GM19438 (cell line): ENCODE results near the gene ZNF579.
"Not testable (repeated sequence)": the region's sequence is repeated elsewhere in the genome, so short reads cannot be mapped to it uniquely, and the experiment has no call there.

Experiments used
- ATAC-seq: cut with Tn5 transposase; IDR thresholded peaks from one replicate; pipeline ENCODE4 v1.9.1; 2021; ENCODE audit warnings: low read depth; ENCODE audit not compliant: unreplicated experiment

ZNF579 gene

GRCh38 chr19:55576746-55577145 is 3.9 kb downstream of the ZNF579 start:
- ATAC-seq = no peak

- ATAC-seq = not testable (repeated sequence)
Measured at GRCh38 chr19:55573929-55574328, 6.7 kb downstream of the ZNF579 start.

DNA sequence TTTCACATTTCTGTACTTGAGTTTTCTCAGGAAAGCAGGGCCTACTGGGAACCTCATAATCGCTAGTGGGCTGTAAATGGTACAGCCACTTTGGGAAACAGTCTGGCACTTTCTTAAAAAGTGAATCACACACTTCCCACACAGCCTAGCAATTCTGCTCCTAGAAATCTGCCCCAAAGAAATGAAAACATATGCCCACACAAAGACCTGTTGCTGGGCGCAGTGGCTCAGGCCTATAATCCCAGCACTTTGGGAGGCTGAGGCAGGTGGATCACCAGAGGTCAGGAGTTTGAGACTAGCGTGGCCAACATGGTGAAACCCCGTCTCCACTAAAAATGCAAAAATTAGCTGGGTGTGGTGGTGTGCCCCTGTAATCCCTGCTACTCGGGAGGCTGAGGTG is 11.2 kb downstream of the ZNF579 start:
- not testable (repeated sequence) for ATAC-seq

DNA sequence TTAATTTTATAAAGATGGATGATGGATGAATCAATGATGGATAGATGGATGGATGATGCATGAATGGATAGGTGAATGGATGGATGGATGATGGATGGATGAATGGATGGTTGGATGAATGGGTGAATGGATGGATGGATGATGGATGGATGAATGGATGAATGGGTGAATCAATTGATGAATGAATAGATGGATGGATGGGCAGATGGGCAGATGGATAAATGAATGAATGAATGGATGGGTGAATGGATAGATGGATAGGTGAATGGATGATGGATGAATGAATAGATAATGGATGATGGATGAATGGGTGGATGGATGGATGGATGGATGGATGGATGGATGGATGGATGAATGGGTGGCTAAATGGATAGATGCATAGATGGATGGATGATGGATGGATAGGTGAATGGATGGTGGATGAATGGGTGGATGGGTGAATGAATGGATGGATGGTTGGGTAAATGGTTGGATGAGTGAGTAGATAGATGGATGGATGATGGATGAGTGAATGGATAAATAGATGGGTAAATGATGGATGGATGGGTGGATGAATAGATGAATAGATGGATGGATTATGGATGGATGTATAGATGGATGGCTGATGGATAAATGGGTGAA is 12.8 kb downstream of the ZNF579 start:
- no peak for ATAC-seq

GRCh38 chr19:55566823-55567222 is 13.8 kb downstream of the ZNF579 start:
- ATAC-seq = no peak

DNA sequence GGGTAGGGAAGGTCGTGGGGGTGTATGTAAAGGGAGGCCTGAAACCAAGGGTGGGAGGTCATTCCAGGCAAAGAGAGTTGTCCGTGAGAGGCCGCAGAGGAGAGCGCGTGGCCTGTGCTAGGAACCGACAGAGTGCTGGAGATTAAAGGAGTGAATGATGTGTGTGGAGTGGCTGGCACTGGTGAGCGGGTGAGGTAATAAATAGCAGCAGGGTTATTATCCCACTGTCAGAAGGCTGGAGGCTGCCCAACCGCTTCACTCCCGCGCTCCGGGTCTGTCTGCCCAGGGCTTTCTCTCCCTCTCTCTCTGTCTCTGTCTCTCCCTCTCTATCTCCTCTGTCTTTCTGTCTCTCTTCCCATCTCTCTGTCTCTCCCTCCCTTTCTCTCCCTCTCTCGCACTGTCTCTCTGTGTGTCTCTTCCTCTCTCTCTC is 17.4 kb downstream of the ZNF579 start:
- ATAC-seq = no peak

GRCh38 chr19:55559684-55560083 is 21.0 kb downstream of the ZNF579 start:
- no peak for ATAC-seq

- no peak for ATAC-seq
Measured at GRCh38 chr19:55554741-55555152, 25.9 kb downstream of the ZNF579 start.

DNA sequence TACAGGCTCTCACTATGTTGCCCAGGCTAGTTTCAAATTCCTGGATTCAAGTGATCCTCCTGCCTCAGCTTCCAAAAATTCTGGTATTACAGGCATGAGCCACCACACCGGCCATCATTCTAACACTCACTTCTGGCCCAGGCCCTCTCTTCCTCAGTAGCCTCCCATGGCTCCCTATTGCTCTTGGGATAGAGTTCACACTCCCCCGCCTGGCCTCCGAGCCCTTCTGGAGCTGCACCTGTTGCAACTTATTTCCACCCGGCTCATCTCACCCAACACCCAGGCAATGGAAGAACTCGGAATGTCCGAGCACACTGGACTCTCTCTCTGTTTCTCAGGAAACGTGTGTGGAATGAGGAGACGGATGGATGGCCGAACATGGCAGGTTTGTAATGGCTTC is 26.3 kb downstream of the ZNF579 start:
- ATAC-seq = no peak

DNA sequence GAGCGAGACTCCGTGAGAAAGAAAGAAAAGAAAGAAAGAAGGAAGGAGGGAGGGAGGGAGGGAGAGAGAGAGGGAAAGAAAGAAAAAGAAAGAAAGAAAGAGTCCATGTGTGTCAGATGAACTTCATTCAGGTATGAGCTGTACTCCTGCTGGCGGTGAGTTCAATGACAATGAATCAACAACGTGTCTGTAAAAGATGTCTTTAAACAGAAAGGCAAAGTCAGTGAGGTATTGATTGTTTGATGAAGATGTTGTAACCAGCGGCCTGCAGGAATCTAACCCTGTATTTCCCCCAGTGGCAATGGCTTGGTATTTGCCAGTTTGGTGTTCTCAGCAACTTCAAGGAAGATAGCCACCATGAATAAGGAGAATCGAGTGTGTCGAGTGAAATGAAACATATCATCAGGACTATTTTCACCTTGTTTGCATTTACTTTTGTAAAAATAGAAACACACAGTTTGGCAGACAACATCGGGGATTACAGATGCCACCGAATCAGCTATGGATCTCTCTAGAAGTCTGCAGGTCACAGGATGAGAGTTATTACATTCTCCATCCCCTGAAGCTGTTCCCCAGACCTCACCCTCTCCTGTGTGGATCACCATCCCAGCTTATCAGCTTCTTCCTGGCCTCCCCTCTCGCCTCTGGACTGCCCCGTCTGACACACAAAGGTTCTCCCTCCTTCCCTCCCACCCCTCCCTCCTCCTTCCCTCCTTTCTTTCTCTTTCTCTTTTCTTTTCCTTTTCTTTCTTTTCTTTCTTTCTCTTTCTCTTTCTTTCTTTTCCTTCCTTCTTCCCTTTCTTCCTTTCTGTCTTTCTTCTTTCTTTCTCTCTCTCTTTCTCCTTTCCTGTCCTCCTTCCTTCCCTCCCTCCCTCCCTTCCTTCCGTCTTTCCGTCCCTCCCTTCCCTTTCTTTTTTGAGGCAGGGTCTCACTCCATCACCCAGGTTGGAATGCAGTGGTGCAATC is 27.1 kb downstream of the ZNF579 start:
- ATAC-seq = no peak

DNA sequence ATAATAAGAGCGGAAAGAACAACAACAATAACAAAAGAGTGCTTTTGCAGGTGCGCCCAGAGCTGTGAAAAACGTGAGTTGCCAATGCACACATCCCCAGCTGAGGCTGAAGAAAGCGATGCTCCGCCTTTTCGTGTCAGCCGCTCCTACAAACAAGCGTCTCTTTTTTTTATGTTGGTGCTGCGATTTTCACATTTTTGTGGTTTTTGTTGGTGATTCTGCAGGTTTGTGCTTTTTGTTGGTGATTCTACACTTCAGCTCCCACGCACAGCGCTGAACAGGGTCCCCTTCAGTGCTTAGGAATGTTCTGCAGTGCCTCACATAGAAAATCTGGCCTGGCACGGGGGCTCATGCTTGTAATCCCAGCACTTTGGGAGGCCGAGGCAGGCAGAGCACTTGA is 28.0 kb downstream of the ZNF579 start:
- ATAC-seq = no peak

- ATAC-seq = no peak
Measured at GRCh38 chr19:55552206-55552605, 28.4 kb downstream of the ZNF579 start.

GRCh38 chr19:55550321-55550650 is 30.4 kb downstream of the ZNF579 start:
- no peak for ATAC-seq

GRCh38 chr19:55549500-55550320 is 30.9 kb downstream of the ZNF579 start:
- no peak for ATAC-seq

DNA sequence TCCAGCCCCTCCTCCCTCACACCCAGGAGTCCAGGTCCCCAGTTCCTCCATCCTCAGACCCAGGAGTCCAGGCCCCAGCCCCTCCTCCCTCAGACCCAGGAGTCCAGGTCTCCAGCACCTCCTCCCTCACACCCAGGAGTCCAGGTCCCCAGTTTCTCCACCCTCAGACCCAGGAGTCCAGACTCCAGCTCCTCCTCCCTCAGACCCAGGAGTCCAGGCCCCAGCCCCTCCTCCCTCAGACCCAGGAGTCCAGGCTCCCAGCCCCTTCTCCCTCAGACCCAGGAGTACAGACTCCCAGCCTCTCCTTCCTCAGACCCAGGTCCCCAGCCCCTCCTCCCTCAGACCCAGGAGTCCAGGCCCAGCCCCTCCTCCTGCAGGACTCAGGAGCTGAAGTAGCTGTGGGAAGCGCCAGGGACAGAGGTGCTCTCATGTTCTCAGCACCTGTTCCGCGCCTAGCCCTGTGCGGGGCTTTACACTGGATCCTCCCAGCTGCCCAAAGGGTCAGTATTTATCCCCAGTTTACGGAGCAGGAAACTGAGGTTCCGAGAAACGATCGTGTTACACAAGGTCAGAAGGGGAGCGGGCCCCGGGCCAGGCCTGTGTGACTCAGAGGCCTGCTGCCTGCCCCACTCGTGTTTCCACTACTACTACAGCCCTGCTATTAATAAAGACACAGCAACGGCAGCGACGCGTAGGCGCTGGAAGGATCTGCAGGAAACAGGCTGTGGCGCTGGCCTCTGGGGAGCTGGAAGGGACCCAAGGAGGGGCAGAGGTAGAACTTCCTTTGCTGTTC is 33.6 kb downstream of the ZNF579 start:
- ATAC-seq = no peak

DNA sequence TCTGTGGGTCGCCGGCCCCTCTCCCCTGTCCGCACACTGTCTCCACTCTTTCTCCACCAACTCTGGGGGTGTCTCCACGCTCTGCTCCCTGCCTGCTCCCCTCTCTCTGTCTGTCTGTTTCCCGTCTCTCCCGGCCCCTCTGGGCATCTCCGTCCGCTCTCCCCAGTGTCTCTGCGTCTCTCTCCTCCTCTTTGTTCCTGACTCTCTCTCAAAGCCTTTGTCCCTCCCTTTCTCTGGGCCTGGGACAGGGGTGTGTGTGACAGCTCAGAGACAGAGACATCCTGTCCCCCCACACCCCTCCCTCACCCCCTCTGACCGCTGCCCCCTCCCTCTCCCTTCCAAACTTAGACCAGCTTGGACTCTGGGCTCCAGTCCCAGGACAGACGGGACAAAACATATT is 34.6 kb downstream of the ZNF579 start:
- no peak for ATAC-seq

GRCh38 chr19:55545443-55545842 is 35.2 kb downstream of the ZNF579 start, which contains the start of gene SBK3:
Gene SBK3 (minus strand): TSS chr19:55545543. CDS start chr19:55545543, 0 bp downstream.
- ATAC-seq = no peak

GRCh38 chr19:55544776-55545439 is 35.7 kb downstream of the ZNF579 start:
- ATAC-seq = no peak

- ATAC-seq = no peak
Measured at GRCh38 chr19:55544014-55544413, 36.6 kb downstream of the ZNF579 start.

DNA sequence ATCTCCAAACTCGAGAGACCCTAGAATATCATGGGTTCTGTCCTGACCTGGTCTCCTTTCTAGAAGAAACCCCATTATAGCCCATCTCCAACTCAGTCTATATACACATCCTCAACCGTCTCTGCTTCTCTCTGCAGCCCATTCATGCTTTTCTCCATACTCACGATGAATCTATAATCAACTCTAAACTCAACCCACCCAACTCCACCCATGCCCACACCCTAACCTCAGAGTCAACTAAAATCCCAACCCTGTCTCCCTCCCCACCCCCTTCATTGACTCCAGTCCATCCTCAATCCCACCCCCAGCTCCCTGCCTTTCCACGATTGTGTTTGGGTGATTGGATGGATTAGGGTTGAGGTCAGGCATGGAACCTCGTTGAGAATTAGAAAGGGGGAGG is 37.1 kb downstream of the ZNF579 start:
- no peak for ATAC-seq
